C4-2B (cell line): ENCODE results near the gene CDC20B.

Experiments
- H3K27ac ChIP-seq: fragments of 450-650 bp; 2 replicates; pipeline ENCODE4 v1.5.1; 2017
- CTCF ChIP-seq: fragments of 450-650 bp; conservative IDR thresholded peaks from 2 replicates; pipeline ENCODE4 v1.5.1; 2017; ENCODE audit warnings: mild to moderate bottlenecking
- ZFX ChIP-seq: fragments of 450-650 bp; IDR thresholded peaks from 2 replicates; pipeline ENCODE4 v1.6.1; 2017

CDC20B gene

GRCh38 chr5:55172937-55173686 lies at the start of gene CDC20B:
TSS of gene CDC20B (minus strand) at chr5:55173177. CDS start at chr5:55173000, 177 bp downstream.
- TF ChIP-seq ZFX (no peak), CTCF (no peak)
- no peak within 1 kb of the TSS; the same call in 1 of the 2 replicates for H3K27ac ChIP-seq

- H3K27ac ChIP-seq, result no peak overlapping the region
- TF ChIP-seq ZFX (no peak), CTCF (no peak)
Measured at GRCh38 chr5:55222092-55222984, 49.4 kb upstream of the CDC20B start.

GRCh38 chr5:55220433-55221185 lies 47.6 kb upstream of the CDC20B start:
- TF ChIP-seq CTCF (no peak), ZFX (no peak)
- H3K27ac ChIP-seq, result peak overlapping the region; percentile 2; the same call in 1 of the 2 replicates

GRCh38 chr5:55219770-55220169 lies 46.8 kb upstream of the CDC20B start:
- TF ChIP-seq ZFX (no peak), CTCF (no peak)
- H3K27ac ChIP-seq, result no peak overlapping the region

GRCh38 chr5:55218967-55219366 lies 46.0 kb upstream of the CDC20B start:
- TF ChIP-seq CTCF, result no peak
- no peak for TF ChIP-seq ZFX
- no peak overlapping the region for H3K27ac ChIP-seq

- TF ChIP-seq ZFX, result no peak
- no peak for TF ChIP-seq CTCF
- H3K27ac ChIP-seq, result no peak overlapping the region
Measured at GRCh38 chr5:55211184-55211874, 38.4 kb upstream of the CDC20B start.
